Activated naive CD4-positive, alpha-beta T cell treated with anti-CD3 and anti-CD28 coated beads, Interleukin-2, amount 10 ng/mL, durations not matched to agents 7 days and 5 days (primary cell): ENCODE measurements around the gene RYR1.
"Not testable (repeated sequence)": the region's sequence is repeated elsewhere in the genome, so short reads cannot be mapped to it uniquely, and the experiment has no call there.

Experiments
- CTCF ChIA-PET: fragments of 350-600 bp; sonication (Branson Sonifier 250); formaldehyde crosslinking; loops from one replicate; lab custom pipeline; 2021; ENCODE audit warnings: antibody characterized with exemption; lab: Charles Lee
- DNase-seq: peaks from one replicate; pipeline ENCODE4 v3.0.0-alpha.2; 2020
- H3K27ac Mint-ChIP-seq: one replicate; pipeline ENCODE4 v1.8.0; 2021; ENCODE audit warnings: mild to moderate bottlenecking, moderate library complexity, mixed read lengths
- H3K27me3 Mint-ChIP-seq: one replicate; pipeline ENCODE4 v1.8.0; 2021; ENCODE audit warnings: mild to moderate bottlenecking, mixed read lengths
- H3K36me3 Mint-ChIP-seq: one replicate; pipeline ENCODE4 v1.8.0; 2021; ENCODE audit warnings: mixed read lengths
- H3K4me1 Mint-ChIP-seq: one replicate; pipeline ENCODE4 v1.8.0; 2021; ENCODE audit warnings: mixed read lengths
- H3K4me3 Mint-ChIP-seq: one replicate; pipeline ENCODE4 v1.8.0; 2021; ENCODE audit warnings: mild to moderate bottlenecking, moderate library complexity, mixed read lengths
- H3K9me3 Mint-ChIP-seq: one replicate; pipeline ENCODE4 v1.8.0; 2021; ENCODE audit warnings: mixed read lengths

RYR1 gene

GRCh38 chr19:38405276-38405675, 28.2 kb upstream of the RYR1 start:
- H3K27ac Mint-ChIP-seq = peak overlapping the region; percentile 61
- H3K4me1 Mint-ChIP-seq = peaks cover 28% of the 10 kb centered on the region
- peaks cover 15% of the 10 kb centered on the region for H3K36me3 Mint-ChIP-seq
- CTCF ChIA-PET = interaction anchor here (0.8 to 3.3 kb wide), 4 partner anchors 108 to 525 kb away, joined by 3 to 42 read pairs (median 3); partner anchors contain the start of genes MRPS12 and SARS2
- no peak overlapping the region for H3K4me3 Mint-ChIP-seq
- H3K27me3 Mint-ChIP-seq = peaks cover 7% of the 10 kb centered on the region
- no peak for DNase-seq
- no peaks in the 10 kb centered on the region for H3K9me3 Mint-ChIP-seq

DNA sequence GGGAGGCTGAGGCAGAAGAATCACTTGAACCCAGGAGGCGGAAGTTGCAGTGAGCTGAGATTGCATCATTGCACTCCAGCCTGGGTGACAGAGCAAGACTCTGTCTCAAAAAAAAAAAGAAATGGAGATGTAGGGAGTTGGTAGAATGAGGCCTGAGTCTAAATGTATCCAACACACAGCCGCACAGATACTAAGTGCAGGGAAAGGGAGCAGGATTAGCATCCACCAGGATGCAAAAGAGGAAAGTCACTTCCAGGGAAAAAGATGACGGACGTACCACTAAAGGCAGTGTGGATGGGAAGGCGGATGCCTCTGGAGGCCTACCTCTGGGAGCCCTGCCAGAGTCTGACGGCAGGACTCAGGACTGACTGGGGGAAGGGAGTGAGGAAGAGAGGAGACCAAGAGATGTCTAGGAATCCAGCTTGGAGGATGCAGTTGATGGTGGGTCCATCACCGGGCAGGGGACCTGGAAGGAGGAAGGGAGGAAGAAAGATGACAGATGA, 23.8 kb upstream of the RYR1 start:
- no peak overlapping the region for H3K27ac Mint-ChIP-seq
- no peak overlapping the region for H3K4me3 Mint-ChIP-seq
- H3K36me3 Mint-ChIP-seq = peaks cover 15% of the 10 kb centered on the region

DNA sequence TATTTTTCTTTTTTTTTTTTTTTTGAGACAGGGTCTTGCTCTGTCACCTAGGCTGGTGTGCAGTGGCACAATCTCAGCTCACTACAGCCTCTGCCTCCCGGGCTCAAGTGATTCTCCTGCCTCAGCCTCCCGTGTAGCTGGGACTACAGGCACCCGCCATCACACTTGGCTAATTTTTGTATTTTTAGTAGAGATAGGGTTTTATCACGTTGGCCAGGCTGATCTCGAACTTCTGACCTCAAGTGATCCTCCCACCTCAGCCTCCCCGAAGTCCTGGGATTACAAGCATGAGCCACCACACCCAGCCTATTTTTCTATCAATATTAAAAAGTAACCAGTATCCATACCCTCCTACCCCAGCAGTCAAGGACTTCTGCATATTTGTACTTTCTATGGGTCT, 23.1 kb upstream of the RYR1 start:
- not testable (repeated sequence) for H3K4me1 Mint-ChIP-seq, H3K36me3 Mint-ChIP-seq, H3K4me3 Mint-ChIP-seq, H3K27me3 Mint-ChIP-seq, DNase-seq, H3K9me3 Mint-ChIP-seq, H3K27ac Mint-ChIP-seq
- CTCF ChIA-PET = interaction anchor here (1.2 kb wide), 2 partner anchors 8 to 105 kb away, joined by 3 read pairs; partner anchors contain the start of gene FAM98C

More for the DNA sequence above, 23.8 kb upstream of the RYR1 start:
- DNase-seq = no peak
- H3K4me1 Mint-ChIP-seq = peaks cover 9% of the 10 kb centered on the region
- H3K9me3 Mint-ChIP-seq = no peaks in the 10 kb centered on the region
- H3K27me3 Mint-ChIP-seq = no peaks in the 10 kb centered on the region
- CTCF ChIA-PET = interaction anchor here (1.2 kb wide), 1 partner anchor 106 kb away, joined by 3 read pairs; no protein-coding TSS in a partner anchor

GRCh38 chr19:38411041-38411712, 22.3 kb upstream of the RYR1 start:
- no peak overlapping the region for H3K4me3 Mint-ChIP-seq
- H3K27ac Mint-ChIP-seq = no peak overlapping the region
- peaks cover 9% of the 10 kb centered on the region for H3K36me3 Mint-ChIP-seq
- H3K4me1 Mint-ChIP-seq = no peaks in the 10 kb centered on the region
- DNase-seq = no peak
- no peaks in the 10 kb centered on the region for H3K9me3 Mint-ChIP-seq
- CTCF ChIA-PET = interaction anchor here (1.2 kb wide), 2 partner anchors 9 to 104 kb away, joined by 3 read pairs; partner anchors contain the start of gene FAM98C
- no peaks in the 10 kb centered on the region for H3K27me3 Mint-ChIP-seq

DNA sequence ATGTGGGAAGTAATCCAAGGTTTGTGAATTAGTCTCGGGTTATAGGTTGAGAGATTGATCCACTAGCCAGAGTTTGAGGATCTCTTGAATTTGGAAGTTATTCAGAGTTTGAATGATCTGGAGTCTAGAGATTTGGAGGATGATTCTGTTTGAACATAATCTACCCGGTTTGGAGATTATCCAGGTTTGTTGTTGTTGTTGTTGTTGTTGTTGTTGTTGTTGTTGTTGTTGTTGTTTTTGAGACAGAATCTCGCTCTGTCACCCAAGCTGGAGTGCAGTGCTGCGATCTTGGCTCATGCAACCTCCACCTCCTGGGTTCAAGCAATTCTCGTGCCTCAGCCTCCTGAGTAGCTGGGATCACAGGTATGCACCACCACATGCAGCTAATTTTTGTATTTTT, 21.6 kb upstream of the RYR1 start:
- H3K27me3 Mint-ChIP-seq, H3K9me3 Mint-ChIP-seq, DNase-seq, CTCF ChIA-PET, H3K4me3 Mint-ChIP-seq, H3K4me1 Mint-ChIP-seq, H3K36me3 Mint-ChIP-seq, H3K27ac Mint-ChIP-seq: not testable (repeated sequence)

DNA sequence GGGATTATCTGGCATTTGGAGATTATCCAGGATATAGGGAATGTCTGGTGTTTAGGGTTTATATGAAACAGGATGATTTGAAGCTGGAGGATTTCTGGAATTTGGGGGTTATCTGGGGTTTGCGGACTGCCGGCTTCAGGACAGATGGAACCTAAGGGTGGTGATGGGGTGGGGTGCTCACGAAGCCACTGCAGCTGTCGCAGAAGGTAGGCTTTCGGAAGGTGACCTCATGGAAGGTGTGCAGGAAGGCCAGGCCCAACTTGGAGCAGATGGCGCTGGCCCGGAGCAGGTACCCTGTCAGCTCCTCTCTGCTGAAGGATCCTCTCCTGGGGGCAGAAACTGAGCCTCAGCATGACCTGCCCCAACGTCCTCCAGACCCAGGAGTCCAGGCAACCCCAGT, 21.0 kb upstream of the RYR1 start:
- DNase-seq = no peak
- Mint-ChIP-seq H3K27me3 (peaks cover under 1% of the 10 kb centered on the region), H3K27ac (no peak overlapping the region), H3K9me3 (no peaks in the 10 kb centered on the region), H3K36me3 (peaks cover 5% of the 10 kb centered on the region), H3K4me1 (peaks cover 11% of the 10 kb centered on the region), H3K4me3 (no peak overlapping the region)
- CTCF ChIA-PET = no interaction called here

DNA sequence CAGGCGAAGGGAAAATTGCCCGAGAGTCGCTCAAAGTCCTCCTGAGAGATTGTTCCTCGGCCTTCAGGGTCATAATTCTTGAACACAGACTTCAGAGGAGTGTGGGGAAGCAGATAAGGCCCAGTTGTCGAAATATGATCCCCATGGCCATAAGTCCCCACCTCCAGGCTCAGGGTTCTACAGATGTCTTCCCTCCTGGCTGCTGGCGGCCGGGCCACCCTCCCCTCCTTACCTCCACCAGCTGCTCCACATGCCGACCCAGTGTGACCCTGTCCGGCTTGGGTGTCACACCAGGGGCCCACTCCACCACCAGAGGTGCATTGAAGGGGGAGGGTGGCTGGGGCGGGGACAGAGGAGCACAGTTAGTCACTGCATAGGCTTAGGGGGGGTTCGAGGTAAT, 20.5 kb upstream of the RYR1 start:
- CTCF ChIA-PET = no interaction called here
- no peaks in the 10 kb centered on the region for H3K9me3 Mint-ChIP-seq
- no peak for DNase-seq
- no peak overlapping the region for H3K4me3 Mint-ChIP-seq
- peaks cover 5% of the 10 kb centered on the region for H3K27me3 Mint-ChIP-seq
- H3K36me3 Mint-ChIP-seq = peaks cover 3% of the 10 kb centered on the region
- peaks cover 16% of the 10 kb centered on the region for H3K4me1 Mint-ChIP-seq
- H3K27ac Mint-ChIP-seq = no peak overlapping the region

- Mint-ChIP-seq H3K9me3 (no peaks in the 10 kb centered on the region), H3K27me3 (peaks cover 7% of the 10 kb centered on the region), H3K4me1 (peaks cover 19% of the 10 kb centered on the region), H3K27ac (no peak overlapping the region), H3K36me3 (peaks cover 3% of the 10 kb centered on the region), H3K4me3 (no peak overlapping the region)
- CTCF ChIA-PET = interaction anchor here (1.8 kb wide), 1 partner anchor 10 kb away, joined by 6 read pairs; the partner anchor contains the start of gene FAM98C
- no peak for DNase-seq
Measured at GRCh38 chr19:38413416-38413815, 20.1 kb upstream of the RYR1 start.

DNA sequence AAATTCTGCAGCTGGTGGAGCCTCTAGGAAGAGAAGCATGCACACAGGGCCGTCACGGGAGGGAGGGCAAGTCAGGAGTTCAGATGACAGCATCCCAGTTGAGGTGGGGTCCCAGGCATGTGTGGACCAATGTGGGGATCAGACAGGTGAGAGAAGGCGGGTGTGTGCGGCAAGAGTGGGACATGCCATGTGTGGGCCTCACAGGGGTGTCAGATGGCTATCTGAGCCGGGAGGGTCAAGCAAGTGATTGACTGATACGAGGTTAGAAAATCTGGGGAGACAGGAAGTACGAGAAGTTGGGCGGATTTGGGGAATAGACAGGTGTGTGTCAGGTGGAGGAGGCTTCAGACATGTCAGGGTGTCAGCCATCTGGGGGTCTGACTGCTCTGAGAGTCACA, 16.3 kb upstream of the RYR1 start:
- H3K4me3 Mint-ChIP-seq = peak overlapping the region; percentile 76
- H3K27me3 Mint-ChIP-seq = peaks cover 26% of the 10 kb centered on the region
- H3K9me3 Mint-ChIP-seq = no peaks in the 10 kb centered on the region

GRCh38 chr19:38417544-38418506, 15.7 kb upstream of the RYR1 start:
- Mint-ChIP-seq H3K4me3 (peak overlapping the region; percentile 76), H3K27ac (peak overlapping the region; percentile 81), H3K4me1 (peaks cover 25% of the 10 kb centered on the region), H3K27me3 (peaks cover 28% of the 10 kb centered on the region), H3K36me3 (no peaks in the 10 kb centered on the region), H3K9me3 (no peaks in the 10 kb centered on the region)
- CTCF ChIA-PET = interaction anchor here (1.1 to 1.9 kb wide), 2 partner anchors 9 to 15 kb away, joined by 5 to 8 read pairs; partner anchors contain the start of genes FAM98C and RASGRP4
- DNase-seq = peak; percentile 79

More for the DNA sequence above, 16.3 kb upstream of the RYR1 start:
- Mint-ChIP-seq H3K36me3 (no peaks in the 10 kb centered on the region), H3K27ac (peak overlapping the region; percentile 81), H3K4me1 (peaks cover 25% of the 10 kb centered on the region)
- CTCF ChIA-PET = interaction anchor here (1.1 to 1.9 kb wide), 3 partner anchors 9 to 217 kb away, joined by 4 to 8 read pairs (median 5); partner anchors contain the start of genes FAM98C and RASGRP4
- no peak for DNase-seq

DNA sequence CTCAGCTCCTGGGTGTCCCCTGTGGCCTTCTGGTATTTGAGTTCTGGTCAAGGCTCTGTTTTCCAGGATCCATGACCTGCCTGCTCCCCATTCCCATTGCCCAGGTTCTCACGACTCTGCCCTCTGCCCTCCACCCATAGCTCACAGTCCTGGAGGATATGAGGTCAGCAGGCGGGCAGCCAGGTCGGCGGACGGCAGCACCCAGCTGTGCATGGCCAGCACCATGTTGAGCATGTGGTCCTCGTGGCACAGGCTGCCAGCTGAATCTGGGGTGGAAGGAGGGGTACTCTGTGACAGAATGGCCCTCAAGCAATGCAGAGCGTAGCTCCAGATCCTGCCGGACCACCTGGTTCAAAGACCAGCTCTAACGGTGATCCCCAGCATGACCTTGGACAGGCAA, 12.6 kb upstream of the RYR1 start:
- CTCF ChIA-PET = interaction anchor here (3.5 kb wide), 1 partner anchor 18 kb away, joined by 9 read pairs; the partner anchor contains the start of gene FAM98C
- Mint-ChIP-seq H3K27ac (no peak overlapping the region), H3K36me3 (no peaks in the 10 kb centered on the region), H3K4me1 (peaks cover 30% of the 10 kb centered on the region), H3K27me3 (peaks cover 31% of the 10 kb centered on the region), H3K4me3 (no peak overlapping the region), H3K9me3 (no peaks in the 10 kb centered on the region)
- DNase-seq = no peak

- Mint-ChIP-seq H3K36me3 (no peaks in the 10 kb centered on the region), H3K27ac (no peak overlapping the region), H3K9me3 (no peaks in the 10 kb centered on the region), H3K4me3 (no peak overlapping the region), H3K27me3 (peaks cover 31% of the 10 kb centered on the region), H3K4me1 (peaks cover 30% of the 10 kb centered on the region)
- CTCF ChIA-PET = interaction anchor here (3.5 kb wide), 1 partner anchor 19 kb away, joined by 9 read pairs; the partner anchor contains the start of gene FAM98C
- no peak for DNase-seq
Measured at GRCh38 chr19:38421856-38422255, 11.6 kb upstream of the RYR1 start.

- Mint-ChIP-seq H3K9me3 (no peaks in the 10 kb centered on the region), H3K4me3 (no peak overlapping the region), H3K27ac (no peak overlapping the region), H3K27me3 (peaks cover 31% of the 10 kb centered on the region), H3K36me3 (no peaks in the 10 kb centered on the region), H3K4me1 (peaks cover 29% of the 10 kb centered on the region)
- CTCF ChIA-PET = interaction anchor here (3.5 kb wide), 1 partner anchor 19 kb away, joined by 9 read pairs; the partner anchor contains the start of gene FAM98C
- DNase-seq = no peak
Measured at GRCh38 chr19:38422438-38422837, 11.1 kb upstream of the RYR1 start.

- Mint-ChIP-seq H3K36me3 (no peaks in the 10 kb centered on the region), H3K27ac (no peak overlapping the region), H3K27me3 (peaks cover 28% of the 10 kb centered on the region), H3K4me3 (no peak overlapping the region), H3K4me1 (peaks cover 23% of the 10 kb centered on the region), H3K9me3 (no peaks in the 10 kb centered on the region)
- CTCF ChIA-PET = no interaction called here
- no peak for DNase-seq
Measured at GRCh38 chr19:38424272-38424671, 9.2 kb upstream of the RYR1 start.
